BLaER1 treated with 17β-estradiol and CSF1 and Interleukin-3, amounts not matched to agents 10 nM and 100 nM (cell line): ENCODE results near the gene TXNDC12.
A peak's percentile ranks its signal among the peaks of the same experiment; 100 is the strongest.
"Not testable (repeated sequence)": the region's sequence is repeated elsewhere in the genome, so short reads cannot be mapped to it uniquely, and the experiment has no call there.

Experiments used
- H3K27ac ChIP-seq, 11 experiments: shearing (Covaris generic); formaldehyde crosslinking; 2 replicates each; pipeline ENCODE4 v1.8.1; 2022
- H3K27me3 ChIP-seq, 11 experiments: shearing (Covaris generic); formaldehyde crosslinking; 2 replicates each; pipeline ENCODE4 v1.8.1; 2022
- H3K36me3 ChIP-seq, 11 experiments: shearing (Covaris generic); formaldehyde crosslinking; 2 replicates each; pipeline ENCODE4 v1.8.1; 2022
- H3K4me1 ChIP-seq, 10 experiments: shearing (Covaris generic); formaldehyde crosslinking; 2 replicates each; pipeline ENCODE4 v1.8.1; 2022
- H3K4me2 ChIP-seq, 11 experiments: shearing (Covaris generic); formaldehyde crosslinking; 2 replicates each; pipeline ENCODE4 v1.8.1; 2022
- H3K4me3 ChIP-seq, 10 experiments: shearing (Covaris generic); formaldehyde crosslinking; 2 replicates each; pipeline ENCODE4 v1.8.1; 2022
- H3K9ac ChIP-seq, 11 experiments: shearing (Covaris generic); formaldehyde crosslinking; 2 replicates each; pipeline ENCODE4 v1.8.1; 2022
- H3K9me3 ChIP-seq, 11 experiments: shearing (Covaris generic); formaldehyde crosslinking; replicated peaks in 1 of 11; 2 replicates each; pipeline ENCODE4 v1.8.1; 2022
- H4K20me1 ChIP-seq, 11 experiments: shearing (Covaris generic); formaldehyde crosslinking; 2 replicates each; pipeline ENCODE4 v1.8.1; 2022
- Cebpa-rat ChIP-seq, 11 experiments: shearing (Covaris generic); IDR thresholded peaks; 2 replicates each; pipeline ENCODE4 v1.8.1; 2022

TXNDC12 gene

GRCh38 chr1:52037909-52038308 is 17.1 kb downstream of the TXNDC12 start:
- H3K4me1 ChIP-seq, result peaks cover 0 to 6% (median 6%) of the 10 kb centered on the region in 10 experiments; a peak in 11 of 20 replicates
- no peak overlapping the region for H3K4me3 ChIP-seq
- H3K27ac ChIP-seq, result no peak overlapping the region
- no peaks in the 10 kb centered on the region for H3K27me3 ChIP-seq
- no peak for TF ChIP-seq Cebpa-rat (IDR thresholded peaks at IDR 0.05)
- peaks cover 3 to 28% (median 10%) of the 10 kb centered on the region in 11 experiments; a peak in 18 of 22 replicates for H4K20me1 ChIP-seq
- peaks cover 50 to 83% (median 72%) of the 10 kb centered on the region in 11 experiments for H3K36me3 ChIP-seq
- no peak overlapping the region for H3K4me2 ChIP-seq
- H3K9me3 ChIP-seq, result no peaks in the 10 kb centered on the region
- H3K9ac ChIP-seq, result no peak overlapping the region

GRCh38 chr1:52037402-52037814 is 17.6 kb downstream of the TXNDC12 start:
- Histone ChIP-seq H3K36me3 (peaks cover 50 to 80% (median 69%) of the 10 kb centered on the region in 11 experiments), H3K4me1 (peaks cover under 1 to 9% (median 7%) of the 10 kb centered on the region in 10 experiments; a peak in 16 of 20 replicates), H3K27ac (no peak overlapping the region), H3K9me3 (no peaks in the 10 kb centered on the region), H3K27me3 (no peaks in the 10 kb centered on the region), H3K4me2 (no peak overlapping the region), H4K20me1 (peaks cover 4 to 28% (median 11%) of the 10 kb centered on the region in 11 experiments; a peak in 21 of 22 replicates), H3K4me3 (no peak overlapping the region), H3K9ac (no peak overlapping the region)
- 0 out of 22 replicates have a peak, but pooled peaks of 1 of the 11 experiments have one; percentile 14 for TF ChIP-seq Cebpa-rat (IDR thresholded peaks at IDR 0.05)

- TF ChIP-seq Cebpa-rat (IDR thresholded peaks at IDR 0.05), result no peak
- no peaks in the 10 kb centered on the region for H3K9me3 ChIP-seq
- H3K27me3 ChIP-seq, result no peaks in the 10 kb centered on the region
- H3K4me1 ChIP-seq, result peaks cover 20 to 38% (median 25%) of the 10 kb centered on the region in 10 experiments
- peak overlapping the region; percentile 83 to 100 (median 91) for H3K4me2 ChIP-seq
- H3K4me3 ChIP-seq, result peak overlapping the region; percentile 75 to 97 (median 92); a peak in 18 of 20 replicates
- peak overlapping the region; percentile 88 to 96 (median 91); a peak in 20 of 22 replicates for H3K9ac ChIP-seq
- peaks cover 38 to 80% (median 53%) of the 10 kb centered on the region in 11 experiments for H3K36me3 ChIP-seq
- H3K27ac ChIP-seq, result peak overlapping the region; percentile 80 to 95 (median 93)
- H4K20me1 ChIP-seq, result peaks cover 22 to 52% (median 36%) of the 10 kb centered on the region in 11 experiments; a peak in 21 of 22 replicates
Measured at GRCh38 chr1:52034050-52034384, 21.0 kb downstream of the TXNDC12 start.

GRCh38 chr1:52033190-52034049 is 21.6 kb downstream of the TXNDC12 start, which contains the start of gene KTI12:
KTI12 (minus strand) TSS chr1:52033810; CDS start chr1:52033761, 49 bp downstream.
- peak within 1 kb of the TSS; percentile 83 to 100 (median 91) for H3K4me2 ChIP-seq

GRCh38 chr1:52032785-52033131 is 22.2 kb downstream of the TXNDC12 start:
- no peak for TF ChIP-seq Cebpa-rat (IDR thresholded peaks at IDR 0.05)
- H3K27me3 ChIP-seq, result no peaks in the 10 kb centered on the region
- no peaks in the 10 kb centered on the region for H3K9me3 ChIP-seq
- peak overlapping the region; percentile 80 to 95 (median 93) for H3K27ac ChIP-seq
- peaks cover 22 to 52% (median 36%) of the 10 kb centered on the region in 11 experiments; a peak in 21 of 22 replicates for H4K20me1 ChIP-seq
- H3K36me3 ChIP-seq, result peaks cover 29 to 80% (median 44%) of the 10 kb centered on the region in 11 experiments
- peak overlapping the region; percentile 75 to 97 (median 92) for H3K4me3 ChIP-seq
- H3K9ac ChIP-seq, result peak overlapping the region; percentile 88 to 96 (median 91)
- H3K4me2 ChIP-seq, result peak overlapping the region; percentile 83 to 100 (median 91)
- peaks cover 20 to 38% (median 27%) of the 10 kb centered on the region in 10 experiments for H3K4me1 ChIP-seq

More at GRCh38 chr1:52033190-52034049, 21.6 kb downstream of the TXNDC12 start, which contains the start of gene KTI12:
- Histone ChIP-seq H3K9ac (peak within 1 kb of the TSS; percentile 88 to 96 (median 91)), H3K4me1 (peaks cover 20 to 38% (median 26%) of the 10 kb centered on the region in 10 experiments), H3K27ac (peak within 1 kb of the TSS; percentile 80 to 95 (median 93)), H3K27me3 (no peaks in the 10 kb centered on the region), H3K4me3 (peak within 1 kb of the TSS; percentile 75 to 97 (median 92)), H3K36me3 (peaks cover 32 to 80% (median 47%) of the 10 kb centered on the region in 11 experiments), H3K9me3 (no peaks in the 10 kb centered on the region), H4K20me1 (peaks cover 22 to 58% (median 36%) of the 10 kb centered on the region in 11 experiments; a peak in 21 of 22 replicates)
- TF ChIP-seq Cebpa-rat (IDR thresholded peaks at IDR 0.05), result no peak

- Histone ChIP-seq H3K4me1 (peaks cover 20 to 38% (median 27%) of the 10 kb centered on the region in 10 experiments), H3K4me3 (peak overlapping the region; percentile 75 to 97 (median 92)), H3K9me3 (no peaks in the 10 kb centered on the region), H3K36me3 (peaks cover 27 to 80% (median 43%) of the 10 kb centered on the region in 11 experiments), H3K27ac (peak overlapping the region in 10 of 11 experiments; percentile 83 to 95 (median 93); a peak in 20 of 22 replicates), H3K27me3 (no peaks in the 10 kb centered on the region), H3K9ac (peak overlapping the region; percentile 88 to 96 (median 91)), H3K4me2 (peak overlapping the region; percentile 83 to 100 (median 91)), H4K20me1 (peaks cover 22 to 49% (median 36%) of the 10 kb centered on the region in 11 experiments; a peak in 21 of 22 replicates)
- TF ChIP-seq Cebpa-rat (IDR thresholded peaks at IDR 0.05), result no peak
Measured at GRCh38 chr1:52032124-52032784, 22.7 kb downstream of the TXNDC12 start.

GRCh38 chr1:52028839-52029238 is 26.2 kb downstream of the TXNDC12 start:
- not testable (repeated sequence) for H3K4me3 ChIP-seq, H3K27ac ChIP-seq, H3K9ac ChIP-seq, H3K9me3 ChIP-seq, H3K27me3 ChIP-seq, H3K4me2 ChIP-seq
- Histone ChIP-seq H4K20me1 (peaks cover 22 to 49% (median 36%) of the 10 kb centered on the region in 11 experiments; a peak in 21 of 22 replicates), H3K36me3 (peaks cover 48 to 87% (median 57%) of the 10 kb centered on the region in 11 experiments), H3K4me1 (peaks cover 24 to 37% (median 32%) of the 10 kb centered on the region in 10 experiments)

- peaks cover 23 to 37% (median 31%) of the 10 kb centered on the region in 10 experiments for H3K4me1 ChIP-seq
- peaks cover 53 to 92% (median 62%) of the 10 kb centered on the region in 11 experiments for H3K36me3 ChIP-seq
- H3K4me2 ChIP-seq, result no peak overlapping the region
- H3K27ac ChIP-seq, result no peak overlapping the region
- no peaks in the 10 kb centered on the region for H3K9me3 ChIP-seq
- no peak overlapping the region for H3K4me3 ChIP-seq
- no peak for TF ChIP-seq Cebpa-rat (IDR thresholded peaks at IDR 0.05)
- no peak overlapping the region for H3K9ac ChIP-seq
- H4K20me1 ChIP-seq, result peaks cover 22 to 49% (median 36%) of the 10 kb centered on the region in 11 experiments; a peak in 21 of 22 replicates
- no peaks in the 10 kb centered on the region for H3K27me3 ChIP-seq
Measured at GRCh38 chr1:52028328-52028727, 26.7 kb downstream of the TXNDC12 start.
